Measurements from ENCODE around the gene SRRM3. TPM values are rescaled to one million over a fixed set of nuclear protein-coding genes. Genes with fewer than 3 reads are reported as not detected.

Gene SRRM3
- total and polyA plus RNA-seq, 2 experiments from 2014 or later: 8.6 to 13.8 TPM

- TF ChIP-seq, protein P1, sequence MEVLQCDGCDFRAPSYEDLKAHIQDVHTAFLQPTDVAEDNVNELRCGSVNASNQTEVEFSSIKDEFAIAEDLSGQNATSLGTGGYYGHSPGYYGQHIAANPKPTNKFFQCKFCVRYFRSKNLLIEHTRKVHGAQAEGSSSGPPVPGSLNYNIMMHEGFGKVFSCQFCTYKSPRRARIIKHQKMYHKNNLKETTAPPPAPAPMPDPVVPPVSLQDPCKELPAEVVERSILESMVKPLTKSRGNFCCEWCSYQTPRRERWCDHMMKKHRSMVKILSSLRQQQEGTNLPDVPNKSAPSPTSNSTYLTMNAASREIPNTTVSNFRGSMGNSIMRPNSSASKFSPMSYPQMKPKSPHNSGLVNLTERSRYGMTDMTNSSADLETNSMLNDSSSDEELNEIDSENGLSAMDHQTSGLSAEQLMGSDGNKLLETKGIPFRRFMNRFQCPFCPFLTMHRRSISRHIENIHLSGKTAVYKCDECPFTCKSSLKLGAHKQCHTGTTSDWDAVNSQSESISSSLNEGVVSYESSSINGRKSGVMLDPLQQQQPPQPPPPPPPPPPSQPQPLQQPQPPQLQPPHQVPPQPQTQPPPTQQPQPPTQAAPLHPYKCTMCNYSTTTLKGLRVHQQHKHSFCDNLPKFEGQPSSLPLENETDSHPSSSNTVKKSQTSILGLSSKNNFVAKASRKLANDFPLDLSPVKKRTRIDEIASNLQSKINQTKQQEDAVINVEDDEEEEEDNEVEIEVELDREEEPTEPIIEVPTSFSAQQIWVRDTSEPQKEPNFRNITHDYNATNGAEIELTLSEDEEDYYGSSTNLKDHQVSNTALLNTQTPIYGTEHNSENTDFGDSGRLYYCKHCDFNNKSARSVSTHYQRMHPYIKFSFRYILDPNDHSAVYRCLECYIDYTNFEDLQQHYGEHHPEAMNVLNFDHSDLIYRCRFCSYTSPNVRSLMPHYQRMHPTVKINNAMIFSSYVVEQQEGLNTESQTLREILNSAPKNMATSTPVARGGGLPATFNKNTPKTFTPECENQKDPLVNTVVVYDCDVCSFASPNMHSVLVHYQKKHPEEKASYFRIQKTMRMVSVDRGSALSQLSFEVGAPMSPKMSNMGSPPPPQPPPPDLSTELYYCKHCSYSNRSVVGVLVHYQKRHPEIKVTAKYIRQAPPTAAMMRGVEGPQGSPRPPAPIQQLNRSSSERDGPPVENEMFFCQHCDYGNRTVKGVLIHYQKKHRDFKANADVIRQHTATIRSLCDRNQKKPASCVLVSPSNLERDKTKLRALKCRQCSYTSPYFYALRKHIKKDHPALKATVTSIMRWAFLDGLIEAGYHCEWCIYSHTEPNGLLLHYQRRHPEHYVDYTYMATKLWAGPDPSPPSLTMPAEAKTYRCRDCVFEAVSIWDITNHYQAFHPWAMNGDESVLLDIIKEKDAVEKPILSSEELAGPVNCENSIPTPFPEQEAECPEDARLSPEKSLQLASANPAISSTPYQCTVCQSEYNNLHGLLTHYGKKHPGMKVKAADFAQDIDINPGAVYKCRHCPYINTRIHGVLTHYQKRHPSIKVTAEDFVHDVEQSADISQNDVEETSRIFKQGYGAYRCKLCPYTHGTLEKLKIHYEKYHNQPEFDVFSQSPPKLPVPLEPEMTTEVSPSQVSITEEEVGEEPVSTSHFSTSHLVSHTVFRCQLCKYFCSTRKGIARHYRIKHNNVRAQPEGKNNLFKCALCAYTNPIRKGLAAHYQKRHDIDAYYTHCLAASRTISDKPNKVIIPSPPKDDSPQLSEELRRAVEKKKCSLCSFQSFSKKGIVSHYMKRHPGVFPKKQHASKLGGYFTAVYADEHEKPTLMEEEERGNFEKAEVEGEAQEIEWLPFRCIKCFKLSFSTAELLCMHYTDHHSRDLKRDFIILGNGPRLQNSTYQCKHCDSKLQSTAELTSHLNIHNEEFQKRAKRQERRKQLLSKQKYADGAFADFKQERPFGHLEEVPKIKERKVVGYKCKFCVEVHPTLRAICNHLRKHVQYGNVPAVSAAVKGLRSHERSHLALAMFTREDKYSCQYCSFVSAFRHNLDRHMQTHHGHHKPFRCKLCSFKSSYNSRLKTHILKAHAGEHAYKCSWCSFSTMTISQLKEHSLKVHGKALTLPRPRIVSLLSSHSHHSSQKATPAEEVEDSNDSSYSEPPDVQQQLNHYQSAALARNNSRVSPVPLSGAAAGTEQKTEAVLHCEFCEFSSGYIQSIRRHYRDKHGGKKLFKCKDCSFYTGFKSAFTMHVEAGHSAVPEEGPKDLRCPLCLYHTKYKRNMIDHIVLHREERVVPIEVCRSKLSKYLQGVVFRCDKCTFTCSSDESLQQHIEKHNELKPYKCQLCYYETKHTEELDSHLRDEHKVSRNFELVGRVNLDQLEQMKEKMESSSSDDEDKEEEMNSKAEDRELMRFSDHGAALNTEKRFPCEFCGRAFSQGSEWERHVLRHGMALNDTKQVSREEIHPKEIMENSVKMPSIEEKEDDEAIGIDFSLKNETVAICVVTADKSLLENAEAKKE (CRISPR knock-in tag; IDR thresholded peaks at IDR 0.05): no peak
These were observed 60.2 kb downstream of the SRRM3 start (continued) for GRCh38 chr7:76261931-76262330.

DNA sequence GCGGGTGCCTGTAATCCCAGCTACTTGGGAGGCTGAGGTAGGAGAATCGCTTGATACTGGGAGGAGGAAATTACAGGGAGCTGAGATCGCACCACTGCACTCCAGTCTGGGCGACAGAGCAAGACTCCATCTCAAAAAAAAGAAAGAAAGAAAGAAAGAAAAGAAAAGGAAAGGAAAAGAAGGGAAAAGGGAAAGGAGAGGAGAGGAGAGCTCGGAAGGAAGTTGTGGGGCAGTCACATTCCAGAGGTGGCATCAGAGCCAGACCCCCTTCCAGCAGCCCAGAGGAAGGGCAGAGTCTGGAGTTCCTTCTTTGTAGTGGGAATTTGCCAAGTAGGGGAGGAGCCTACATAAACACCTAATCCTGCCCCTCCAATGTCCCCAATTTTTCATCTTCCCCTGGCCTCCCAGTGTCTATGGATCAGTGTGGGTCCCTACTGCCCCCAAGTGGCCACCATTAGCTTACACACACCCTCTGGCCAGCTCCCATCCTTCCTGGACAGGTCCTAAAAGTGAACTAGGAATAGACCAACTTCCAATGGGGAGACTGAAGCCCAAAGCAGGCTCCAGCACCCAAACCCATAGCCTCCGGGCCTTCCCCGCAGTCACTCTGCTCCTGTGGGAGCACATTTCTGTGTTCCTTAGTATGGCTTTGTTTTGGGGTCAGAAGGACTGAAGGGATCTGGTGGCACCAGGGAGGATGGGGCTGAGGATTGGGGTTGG lies 61.1 kb downstream of the SRRM3 start:
- DNase-seq (ENCODE audit: low spot score) (peak; percentile 93), ATAC-seq (peak; percentile 48)
- Histone ChIP-seq H3K27ac (ENCODE audit: low read depth) (peak overlapping the region; percentile 53; the same call in 1 of the 2 replicates), H3K27me3 (ENCODE audit: insufficient read depth) (peaks cover 8% of the 10 kb centered on the region), H3K9me2 (ENCODE audit: insufficient read depth) (no peaks in the 10 kb centered on the region), H3K79me2 (replicated peaks; ENCODE audit: insufficient read depth) (no peaks in the 10 kb centered on the region), H3F3A (replicated peaks; ENCODE audit: low read depth) (peaks cover 3% of the 10 kb centered on the region), H3K4me2 (peak overlapping the region; percentile 66; the same call in 1 of the 2 replicates), H3K4me1 (ENCODE audit: insufficient read depth) (peaks cover 27% of the 10 kb centered on the region), H3K4me3 (no peak overlapping the region), H3K36me3 (ENCODE audit: insufficient read depth) (no peaks in the 10 kb centered on the region), H4K20me1 (replicated peaks; ENCODE audit: insufficient read depth) (no peaks in the 10 kb centered on the region), H2AFZ (no peak overlapping the region)
- Mint-ChIP-seq H3K27me3 (ENCODE audit: insufficient read depth, low read depth, poor library complexity) (peaks cover 21% of the 10 kb centered on the region), H3K36me3 (ENCODE audit: low read depth) (0 out of 3 replicates have a peak, but pooled peaks cover under 1% of the 10 kb centered on the region), H3K4me1 (peaks cover 35% of the 10 kb centered on the region), H3K4me3 (no peak overlapping the region; the same call in 2 of the 3 replicates), H3K9me3 (no peaks in the 10 kb centered on the region; the same call in 2 of the 3 replicates), H3K27ac (peak overlapping the region; percentile 48; the same call in 1 of the 2 replicates)
- TF ChIP-seq JUNB (IDR thresholded peaks at IDR 0.05; ENCODE audit: unreplicated experiment): no peak
- TF ChIP-seq, protein P1 (CRISPR knock-in tag; IDR thresholded peaks at IDR 0.05): no peak
- no peak for TF ChIP-seq ZNF114 (CRISPR knock-in tag; IDR thresholded peaks at IDR 0.05)
- no peak for TF ChIP-seq EZH2phosphoT487 (IDR thresholded peaks at IDR 0.05; ENCODE audit: unreplicated experiment)

Measured in GM23338 (cell line).